Measurements from ENCODE around the gene CREB3L4. TPM values are rescaled to one million over a fixed set of nuclear protein-coding genes. Genes with fewer than 3 reads are reported as not detected.

The CREB3L4 gene
- total and polyA plus RNA-seq, 2 of the 13 experiments (the other 11 are each of a cell fraction or from before 2014, with no cell fraction given), result 9.9 to 18.7 TPM

- TF ChIP-seq ZNF639 (CRISPR knock-in tag; conservative IDR thresholded peaks at IDR 0.05), result peak; percentile 22; the same call in 1 of the 2 replicates
- TF ChIP-seq ZNF790 (CRISPR knock-in tag; IDR thresholded peaks at IDR 0.05; ENCODE audit: borderline replicate concordance), result 0 out of 2 replicates have a peak, but pooled peaks have one; percentile 31
- peak; percentile 71 for TF ChIP-seq SPEN (CRISPR knock-in tag; IDR thresholded peaks at IDR 0.05; ENCODE audit: low read depth)
- peak; percentile 42 for TF ChIP-seq ASH2L (IDR thresholded peaks at IDR 0.05; ENCODE audit: insufficient read length, low read depth, low read length)
- TF ChIP-seq TOPORS (CRISPR knock-in tag; IDR thresholded peaks at IDR 0.05), result no peak
- no peak for TF ChIP-seq ZBTB26 (CRISPR knock-in tag; IDR thresholded peaks at IDR 0.05; ENCODE audit: borderline replicate concordance)
- 0 out of 2 replicates have a peak, but pooled peaks have one; percentile 76 for TF ChIP-seq ZNF510 (CRISPR knock-in tag; IDR thresholded peaks at IDR 0.05; ENCODE audit: low read depth)
- TF ChIP-seq CHD2 (IDR thresholded peaks at IDR 0.05; ENCODE audit: low read depth, low read length), result peak; percentile 87
- no peak for TF ChIP-seq SYNCRIP (IDR thresholded peaks at IDR 0.05; ENCODE audit: insufficient read depth, low read depth, low read length)
- TF ChIP-seq AGO2 (optimal IDR thresholded peaks at IDR 0.05; ENCODE audit: low read depth, low read length), result peak; percentile 46
- no peak for TF ChIP-seq ZNF567 (CRISPR knock-in tag; IDR thresholded peaks at IDR 0.05; ENCODE audit: borderline replicate concordance)
- peak; percentile 15; the same call in 1 of the 2 replicates for TF ChIP-seq RAD21 (CRISPR knock-in tag; IDR thresholded peaks at IDR 0.05)
- TF ChIP-seq KAT8 (CRISPR knock-in tag; IDR thresholded peaks at IDR 0.05), result peak; percentile 61
- peak; percentile 9; the same call in 1 of the 2 replicates for TF ChIP-seq TARDBP (CRISPR knock-in tag; IDR thresholded peaks at IDR 0.05)
- peak; percentile 62 for TF ChIP-seq DBP (CRISPR knock-in tag; IDR thresholded peaks at IDR 0.05; ENCODE audit: not compliant biosample characterization)
- peak; percentile 22; the same call in 1 of the 2 replicates for TF ChIP-seq ZNF800 (CRISPR knock-in tag; IDR thresholded peaks at IDR 0.05)
- peak; percentile 45 for TF ChIP-seq ZNF263 (CRISPR knock-in tag; IDR thresholded peaks at IDR 0.05)
- no peak for TF ChIP-seq ZNF724P (CRISPR knock-in tag; IDR thresholded peaks at IDR 0.05; ENCODE audit: borderline replicate concordance)
- TF ChIP-seq ZNF768 (CRISPR knock-in tag; IDR thresholded peaks at IDR 0.05), result no peak; the same call in 1 of the 2 replicates
- TF ChIP-seq ZMAT3 (CRISPR knock-in tag; conservative IDR thresholded peaks at IDR 0.05), result 0 out of 2 replicates have a peak, but pooled peaks have one; percentile 53
- TF ChIP-seq ELF4 (CRISPR knock-in tag; IDR thresholded peaks at IDR 0.05; ENCODE audit: borderline replicate concordance), result 0 out of 2 replicates have a peak, but pooled peaks have one; percentile 17
- TF ChIP-seq U2AF1 (optimal IDR thresholded peaks at IDR 0.05; ENCODE audit: low read depth, low read length), result no peak
- TF ChIP-seq ZIK1 (CRISPR knock-in tag; IDR thresholded peaks at IDR 0.05; ENCODE audit: borderline replicate concordance, low read depth), result peak; percentile 49; the same call in 1 of the 2 replicates
- TF ChIP-seq NR3C1 (CRISPR knock-in tag; IDR thresholded peaks at IDR 0.05), result no peak
- TF ChIP-seq SP2 (CRISPR knock-in tag; IDR thresholded peaks at IDR 0.05), result peak; percentile 96
Observed at GRCh38 chr1:153963030-153963849, 4.5 kb upstream of the CREB3L4 start, which contains the start of gene SLC39A1 (continued).

Data from HepG2 (cell line).